Peyer's patch (tissue), 4 donors: ENCODE data around the gene FADS6.

Source experiments
- CTCF ChIP-seq, 6 experiments: fragments of 450-650 bp in 4 of 6; fragments of 200-600 bp in 2 of 6; sonication (generic) in 1 of 6; IDR thresholded peaks; one replicate each; pipeline ENCODE4 v1.5.1; 2017 to 2019; ENCODE audit warnings: antibody characterized with exemption in 6 of 6, mild to moderate bottlenecking in 3 of 6, moderate library complexity in 1 of 6
- POLR2A ChIP-seq, 2 donors: fragments of 450-650 bp; IDR thresholded peaks; one replicate each; pipeline ENCODE4 v1.5.1; 2017; ENCODE audit warnings: antibody characterized with exemption in 2 of 2, mild to moderate bottlenecking in 2 of 2, moderate library complexity in 2 of 2

- no peak for TF ChIP-seq CTCF (IDR thresholded peaks at IDR 0.05)
- TF ChIP-seq POLR2A (IDR thresholded peaks at IDR 0.05): no peak
These were observed 8.1 kb upstream of the FADS6 start for GRCh38 chr17:74901353-74902135.
